GM12892 (cell line): ENCODE data around the gene TMEM269.

Experiments
- DNase-seq: peaks from one replicate; pipeline ENCODE4 v3.0.0; 2011; ENCODE audit not compliant: insufficient read length
- FAIRE-seq: peaks from 2 replicates; lab custom pipeline; 2011; peaks lifted over from hg19 to GRCh38; lab: Jason Lieb, UNC
- POLR2A ChIP-seq: IDR thresholded peaks from 2 replicates; pipeline ENCODE4 v1.6.1; 2011; ENCODE audit warnings: low read depth, low read length, control low read depth
- POLR2AphosphoS5 ChIP-seq: IDR thresholded peaks from 2 replicates; pipeline ENCODE4 v1.6.1; 2011; ENCODE audit warnings: low read depth, low read length, control low read depth
- TAF1 ChIP-seq: IDR thresholded peaks from 2 replicates; pipeline ENCODE4 v1.6.1; 2011; ENCODE audit warnings: low read depth, mild to moderate bottlenecking, control low read depth, low read length, borderline replicate concordance

Gene TMEM269

GRCh38 chr1:42740851-42741580 lies 43.8 kb upstream of the TMEM269 start:
- no peak for DNase-seq
- no peak for TF ChIP-seq POLR2AphosphoS5
- no peak for TF ChIP-seq TAF1
- TF ChIP-seq POLR2A: no peak
- FAIRE-seq: no peak

GRCh38 chr1:42741706-42742105 lies 43.1 kb upstream of the TMEM269 start:
- TF ChIP-seq POLR2A: no peak
- no peak for TF ChIP-seq POLR2AphosphoS5
- no peak for TF ChIP-seq TAF1
- FAIRE-seq (no peak), DNase-seq (no peak)

DNA sequence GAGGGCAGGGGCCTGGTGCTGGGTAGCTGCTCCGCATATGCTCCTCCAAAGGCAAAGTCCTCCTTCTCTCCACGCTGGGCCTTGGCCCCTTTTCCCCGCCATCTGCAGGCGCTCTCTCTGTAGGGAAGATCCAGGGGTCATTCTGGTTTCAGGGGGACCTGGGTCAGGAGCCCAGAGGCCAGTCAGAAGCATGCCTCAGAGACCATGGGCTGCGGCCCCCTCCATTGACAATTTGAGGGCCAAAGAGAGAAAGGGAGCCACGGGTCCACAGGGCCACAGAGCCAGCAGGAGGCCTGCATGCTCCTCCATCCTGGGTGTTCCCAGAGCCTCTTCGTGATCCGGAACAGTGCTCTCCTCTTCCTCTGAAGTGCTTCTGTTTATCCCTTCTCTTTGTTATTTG lies 42.6 kb upstream of the TMEM269 start:
- DNase-seq (no peak), FAIRE-seq (no peak)
- TF ChIP-seq POLR2A (no peak), TAF1 (no peak), POLR2AphosphoS5 (no peak)

DNA sequence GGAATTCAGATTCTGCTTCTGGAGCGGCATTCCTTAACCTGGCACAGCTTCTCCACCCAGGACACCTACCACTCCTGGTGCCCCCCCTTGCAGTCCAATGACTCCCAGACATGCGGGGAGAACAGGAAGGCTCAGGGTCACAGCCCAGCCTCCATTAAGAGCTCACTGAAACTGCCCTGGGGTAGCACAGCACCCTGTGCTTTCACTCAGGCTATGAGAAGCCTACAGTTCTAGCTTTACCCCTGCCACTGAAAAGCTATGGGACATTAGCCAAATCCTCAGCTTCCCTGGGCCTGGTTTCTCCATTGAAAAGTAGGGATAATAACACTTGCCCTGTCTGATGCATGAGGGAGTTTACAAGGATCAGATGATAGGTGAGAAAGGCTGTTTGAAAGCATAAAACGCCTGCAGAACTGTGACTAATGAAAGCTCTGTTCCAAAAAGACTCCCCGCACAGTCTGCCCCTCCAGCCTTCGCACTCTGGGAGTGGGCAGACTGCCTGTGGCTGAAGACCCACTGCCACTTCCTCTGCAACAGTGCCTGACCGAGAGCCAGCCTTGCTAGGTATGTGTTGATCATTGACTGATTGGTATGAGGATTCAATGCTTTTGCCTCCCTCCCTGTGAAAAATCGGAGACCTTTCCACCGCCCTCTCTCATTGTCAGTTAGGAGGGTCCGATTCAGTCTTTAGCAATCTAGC lies 42.0 kb upstream of the TMEM269 start:
- no peak for FAIRE-seq

DNA sequence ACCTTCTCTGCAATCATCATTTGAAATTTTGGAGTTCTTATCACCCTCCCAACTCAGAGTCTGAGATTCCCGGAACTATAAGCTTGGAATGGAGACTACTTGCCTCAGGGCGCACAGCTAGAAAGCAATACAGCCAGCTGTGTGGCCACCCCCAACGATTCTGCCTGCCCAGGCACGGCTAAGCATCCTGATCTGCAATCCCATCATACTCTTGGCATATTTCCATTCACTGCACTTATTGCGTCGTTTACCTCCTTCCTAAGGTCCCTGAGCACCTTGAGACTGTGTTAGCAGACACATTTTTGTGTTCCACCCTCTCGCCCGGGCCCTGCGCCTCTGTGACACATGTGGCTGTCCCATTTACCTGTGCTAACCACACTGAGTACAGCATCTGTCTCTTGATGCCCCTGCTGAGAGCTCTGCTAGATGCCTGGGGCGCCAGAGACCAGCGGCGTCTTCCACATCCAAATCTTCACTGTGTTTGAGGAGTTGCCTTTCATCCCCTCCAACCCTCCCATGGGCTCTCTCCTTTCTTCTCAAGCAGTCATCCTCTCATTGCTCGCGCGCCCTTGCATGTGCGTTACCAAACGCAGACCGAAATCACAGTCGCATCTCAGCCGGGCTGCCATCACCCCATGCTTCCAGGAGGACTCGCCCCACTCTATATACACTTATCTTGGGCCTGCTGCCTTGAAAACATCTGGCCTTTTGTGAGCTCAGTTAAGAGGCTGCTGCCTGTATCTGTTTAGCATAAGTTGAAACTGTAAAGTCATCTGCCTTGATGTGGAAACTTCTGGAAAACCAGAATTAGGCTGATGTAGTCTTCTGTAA lies 41.3 kb upstream of the TMEM269 start:
- TF ChIP-seq POLR2A: no peak
- no peak for TF ChIP-seq POLR2AphosphoS5
- no peak for TF ChIP-seq TAF1
- no peak for FAIRE-seq
- no peak for DNase-seq

More for the DNA sequence above, 42.0 kb upstream of the TMEM269 start:
- no peak for DNase-seq
- TF ChIP-seq POLR2AphosphoS5 (no peak), POLR2A (no peak), TAF1 (no peak)

GRCh38 chr1:42744148-42744413 lies 40.7 kb upstream of the TMEM269 start:
- TF ChIP-seq POLR2A: no peak
- TF ChIP-seq POLR2AphosphoS5: no peak
- TF ChIP-seq TAF1: no peak
- FAIRE-seq (no peak), DNase-seq (no peak)

- no peak for FAIRE-seq
- TF ChIP-seq POLR2AphosphoS5 (no peak), POLR2A (no peak), TAF1 (no peak)
- no peak for DNase-seq
These were observed 38.9 kb upstream of the TMEM269 start for GRCh38 chr1:42745851-42746250.

DNA sequence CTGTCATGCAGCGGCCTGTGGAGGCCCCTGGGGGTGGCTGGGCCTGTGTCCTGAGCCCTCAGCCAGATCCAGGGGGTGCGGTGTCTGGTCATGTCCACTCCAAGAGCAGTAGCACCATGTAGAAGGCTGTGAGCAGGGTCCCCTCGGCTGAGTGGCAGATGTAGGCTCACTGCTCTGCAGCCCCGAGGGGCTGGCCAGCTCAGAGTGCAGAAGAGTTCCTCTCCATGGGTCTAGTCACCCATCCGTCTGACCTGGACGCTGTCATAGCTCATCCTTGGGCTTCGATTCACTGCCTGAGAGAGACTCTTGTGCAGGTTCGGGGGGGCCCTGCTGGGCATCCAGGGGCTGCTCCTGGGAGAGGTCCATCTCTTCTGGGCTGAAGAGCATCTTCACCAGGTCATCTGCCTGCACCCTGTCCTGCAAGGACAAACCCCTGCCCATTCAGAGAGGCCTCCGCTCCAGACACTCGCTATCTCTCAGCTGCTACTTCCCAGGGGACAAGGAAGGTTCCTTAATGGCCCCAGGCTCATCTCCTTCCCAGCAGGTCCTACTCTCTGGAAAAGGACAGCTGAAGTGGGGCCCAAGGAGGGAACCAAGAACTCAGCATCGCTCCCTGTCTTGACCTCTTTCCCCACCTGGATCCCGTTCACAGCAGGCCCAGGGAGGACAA lies 38.2 kb upstream of the TMEM269 start:
- FAIRE-seq (no peak), DNase-seq (no peak)
- no peak for TF ChIP-seq TAF1
- no peak for TF ChIP-seq POLR2A
- TF ChIP-seq POLR2AphosphoS5: no peak

DNA sequence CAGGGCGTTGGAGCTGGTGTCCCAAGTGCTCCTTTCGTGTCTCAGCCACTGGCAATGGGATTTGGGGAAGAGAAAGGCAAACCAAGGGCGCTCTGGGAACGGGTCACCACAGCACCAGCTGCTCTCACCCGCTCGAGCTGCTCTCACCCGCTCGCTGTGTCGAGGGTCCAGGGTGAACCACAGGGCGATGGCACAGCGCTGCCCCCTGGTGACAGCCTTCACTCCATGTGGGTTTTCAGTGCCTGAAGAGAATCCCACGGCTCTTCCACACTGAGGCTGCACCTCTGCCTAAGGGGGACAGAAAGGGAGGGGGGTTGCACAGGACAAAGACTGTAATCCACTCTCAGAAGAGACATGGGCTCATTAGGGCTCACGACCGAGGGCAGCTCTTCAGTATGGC lies 37.7 kb upstream of the TMEM269 start:
- no peak for TF ChIP-seq POLR2AphosphoS5
- no peak for DNase-seq

DNA sequence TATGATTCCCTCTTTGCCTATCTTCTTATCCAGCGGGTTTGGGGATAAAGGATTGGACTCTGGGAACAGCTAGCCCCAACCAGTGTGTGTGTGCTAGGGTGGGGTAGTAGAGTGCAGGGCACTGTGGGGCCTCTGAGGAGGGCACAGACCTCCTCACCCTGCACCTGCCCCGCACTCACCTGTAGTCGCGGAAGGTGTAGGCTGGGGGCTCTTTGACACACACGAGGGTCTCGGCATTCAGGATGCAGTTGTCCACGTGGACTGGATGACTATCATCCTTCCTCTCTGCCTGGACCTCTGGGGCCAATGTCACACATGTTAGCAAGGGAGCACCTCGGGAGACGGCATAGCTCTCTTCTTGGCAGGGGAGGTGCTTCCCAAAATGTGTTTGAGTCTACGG lies 36.8 kb upstream of the TMEM269 start:
- TF ChIP-seq POLR2A (no peak), TAF1 (no peak), POLR2AphosphoS5 (no peak)
- no peak for FAIRE-seq
- no peak for DNase-seq

More for the DNA sequence above, 37.7 kb upstream of the TMEM269 start:
- FAIRE-seq: peak; percentile 40

DNA sequence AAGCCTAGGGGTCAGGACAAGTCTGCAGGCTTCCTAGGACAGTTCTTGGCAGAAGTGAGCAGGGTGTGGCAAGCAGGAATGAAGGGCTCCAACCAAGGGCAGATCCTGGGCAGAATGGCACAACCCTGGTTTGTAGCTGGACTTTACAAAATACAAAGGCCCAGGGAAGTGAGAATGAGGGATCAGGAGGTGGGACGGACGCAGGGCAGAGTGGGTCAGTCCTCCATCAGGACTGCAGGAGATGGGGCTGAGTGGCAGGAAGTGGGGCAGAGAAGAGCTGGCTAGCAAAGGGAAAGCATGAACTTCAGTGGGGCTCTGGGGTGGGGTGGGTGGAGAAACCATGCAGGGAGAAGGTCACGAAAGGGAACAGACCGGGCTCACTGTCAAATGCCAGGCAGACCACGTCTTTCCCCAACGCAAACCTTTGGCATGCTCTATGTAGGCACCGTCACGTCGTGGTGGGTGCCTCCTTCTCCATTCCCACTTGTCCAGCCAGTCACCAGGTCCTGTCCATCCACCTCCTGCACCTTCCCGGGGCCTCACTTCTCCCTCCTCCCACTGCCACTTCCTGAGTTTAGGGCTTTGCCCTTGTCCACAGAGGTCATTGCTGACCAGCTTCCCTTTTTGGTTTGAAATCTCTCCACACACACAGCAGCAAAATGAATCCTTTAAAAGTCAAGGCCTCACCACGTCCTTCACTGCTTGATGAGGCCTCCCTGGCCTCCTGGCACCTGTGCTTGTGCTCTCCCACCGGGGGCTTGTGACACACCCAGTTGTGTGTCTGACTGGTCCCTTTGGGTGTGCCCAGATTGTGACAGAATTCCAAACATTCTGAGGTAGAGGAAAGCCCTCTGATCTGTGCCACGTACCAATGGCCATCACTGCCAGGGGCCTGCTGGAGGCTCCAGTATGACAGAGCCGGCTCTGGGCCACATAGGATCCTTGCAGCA lies 36.1 kb upstream of the TMEM269 start:
- FAIRE-seq (no peak), DNase-seq (no peak)
- TF ChIP-seq POLR2A (no peak), TAF1 (no peak), POLR2AphosphoS5 (no peak)
